IMR-90 (cell line): ENCODE measurements around the gene RELL1. TPM values are rescaled to one million over a fixed set of nuclear protein-coding genes. Genes with fewer than 3 reads are reported as not detected.

ENCODE experiments used
- ATAC-seq: fragments of 200-7000 bp; cut with Tn5 transposase; 2 replicates; pipeline ENCODE4 v1.9.1; 2020; ENCODE audit warnings: low read depth, mild to moderate bottlenecking, moderate library complexity
- BruUV-seq: library from RNA; stranded (reverse); fragments of 400-500 nt; replicated peaks from 2 replicates; lab custom pipeline; 2021; lab: Mats Ljungman, UMichigan
- CTCF ChIA-PET: fragments of 300-600 bp; formaldehyde crosslinking; extraction: SDS; loops from one replicate; lab custom pipeline; 2021; ENCODE audit warnings: antibody characterized with exemption; lab: Yijun Ruan, JAX
- POLR2A ChIA-PET: fragments of 300-600 bp; sonication (Branson Sonifier 250); formaldehyde crosslinking; loops from one replicate; lab custom pipeline; 2022; ENCODE audit warnings: antibody characterized with exemption; ENCODE audit not compliant: unreplicated experiment; lab: Charles Lee
- DNase-seq: peaks from one replicate; pipeline ENCODE4 v3.0.0; 2013
- H2AFZ ChIP-seq: replicated peaks from 2 replicates; pipeline ENCODE3; 2013; ENCODE audit warnings: low read length, mild to moderate bottlenecking; ENCODE audit not compliant: poor library complexity
- H2AK5ac ChIP-seq: 2 replicates; pipeline ENCODE4 v1.6.1; 2013; ENCODE audit warnings: low read depth, low read length, inconsistent platforms
- H2AK9ac ChIP-seq: replicated peaks from 2 replicates; pipeline ENCODE3; 2013; ENCODE audit warnings: mild to moderate bottlenecking, low read depth, low read length, moderate library complexity; ENCODE audit not compliant: poor library complexity
- H2BK120ac ChIP-seq: 2 replicates; pipeline ENCODE4 v1.6.1; 2013; ENCODE audit warnings: low read depth, low read length, inconsistent platforms
- H2BK15ac ChIP-seq: 3 replicates; pipeline ENCODE4 v1.6.1; 2013; ENCODE audit warnings: low read depth, low read length, inconsistent platforms
- H2BK20ac ChIP-seq: 2 replicates; pipeline ENCODE4 v1.6.1; 2013; ENCODE audit warnings: low read depth, mild to moderate bottlenecking, inconsistent platforms, low read length, moderate library complexity
- H2BK5ac ChIP-seq: 2 replicates; pipeline ENCODE4 v1.6.1; 2013; ENCODE audit warnings: mild to moderate bottlenecking, low read depth, low read length, inconsistent platforms; ENCODE audit not compliant: poor library complexity, severe bottlenecking
- H3K14ac ChIP-seq: replicated peaks from 2 replicates; pipeline ENCODE4 v1.6.1; 2013; ENCODE audit warnings: low read depth, low read length, inconsistent platforms
- H3K18ac ChIP-seq: 2 replicates; pipeline ENCODE4 v1.6.1; 2013; ENCODE audit warnings: low read depth, low read length, control low read depth
- H3K23ac ChIP-seq: 2 replicates; pipeline ENCODE4 v1.6.1; 2013; ENCODE audit warnings: low read depth, low read length, inconsistent platforms
- H3K27ac ChIP-seq: 2 replicates; pipeline ENCODE4 v1.5.1; 2013; ENCODE audit warnings: mild to moderate bottlenecking, control low read depth, low read length; ENCODE audit not compliant: insufficient read depth
- H3K27me3 ChIP-seq: 2 replicates; pipeline ENCODE4 v1.6.1; 2013; ENCODE audit warnings: low read length; ENCODE audit not compliant: control insufficient read depth, insufficient read depth
- H3K36me3 ChIP-seq: 2 replicates; pipeline ENCODE4 v1.6.1; 2013; ENCODE audit warnings: low read length, mixed read lengths; ENCODE audit not compliant: control insufficient read depth, insufficient read depth
- H3K4ac ChIP-seq: 2 replicates; pipeline ENCODE4 v1.6.1; 2013; ENCODE audit warnings: low read depth, low read length, inconsistent platforms
- H3K4me1 ChIP-seq: 2 replicates; pipeline ENCODE4 v1.6.1; 2013; ENCODE audit warnings: low read length, mixed read lengths; ENCODE audit not compliant: control insufficient read depth, insufficient read depth
- H3K4me2 ChIP-seq: 2 replicates; pipeline ENCODE4 v1.6.1; 2013; ENCODE audit warnings: low read depth, mild to moderate bottlenecking, control low read depth, low read length, moderate library complexity
- H3K4me3 ChIP-seq: 2 replicates; pipeline ENCODE4 v1.5.1; 2013; ENCODE audit warnings: low read depth, mild to moderate bottlenecking, control low read depth, low read length, moderate library complexity; ENCODE audit not compliant: insufficient read depth
- H3K56ac ChIP-seq: 2 replicates; pipeline ENCODE4 v1.6.1; 2013; ENCODE audit warnings: low read length, inconsistent platforms; ENCODE audit not compliant: insufficient read depth; ENCODE audit errors: extremely low read depth
- H3K79me1 ChIP-seq, 2 experiments: 2 replicates each; pipeline ENCODE4 v1.6.1; 2013; ENCODE audit warnings: low read length in 2 of 2, inconsistent platforms in 1 of 2, low read depth in 1 of 2
- H3K9ac ChIP-seq: 2 replicates; pipeline ENCODE4 v1.6.1; 2013; ENCODE audit warnings: low read depth, low read length, control low read depth
- H3K9me1 ChIP-seq: 2 replicates; pipeline ENCODE4 v1.6.1; 2013; ENCODE audit warnings: low read length, inconsistent platforms; ENCODE audit not compliant: insufficient read depth
- H3K9me3 ChIP-seq: 2 replicates; pipeline ENCODE4 v1.6.1; 2013; ENCODE audit warnings: low read length; ENCODE audit not compliant: control insufficient read depth, insufficient read depth
- H4K20me1 ChIP-seq: 2 replicates; pipeline ENCODE4 v1.6.1; 2013; ENCODE audit warnings: low read length, inconsistent platforms; ENCODE audit not compliant: insufficient read depth
- H4K5ac ChIP-seq: 2 replicates; pipeline ENCODE4 v1.6.1; 2013; ENCODE audit warnings: mild to moderate bottlenecking, low read depth, low read length, control low read depth
- H4K8ac ChIP-seq, 2 experiments: 2 replicates each; pipeline ENCODE4 v1.6.1; 2013; ENCODE audit warnings: low read depth in 2 of 2, low read length in 2 of 2, control low read depth in 1 of 2, inconsistent platforms in 1 of 2
- H4K91ac ChIP-seq: 2 replicates; pipeline ENCODE4 v1.6.1; 2013; ENCODE audit warnings: low read depth, low read length, inconsistent platforms; ENCODE audit not compliant: insufficient read depth
- BHLHE40 ChIP-seq: fragments of 150-350 bp; IDR thresholded peaks from 2 replicates; pipeline ENCODE4 v1.6.1; 2016; ENCODE audit warnings: mild to moderate bottlenecking, low read depth, low read length
- CEBPB ChIP-seq: IDR thresholded peaks from 2 replicates; pipeline ENCODE4 v1.6.1; 2012; ENCODE audit warnings: low read depth, low read length, improper control_type of control experiment
- FOS ChIP-seq: fragments of 150-350 bp; IDR thresholded peaks from 2 replicates; pipeline ENCODE4 v1.6.1; 2016; ENCODE audit warnings: low read depth, low read length
- NFE2L2 ChIP-seq: fragments of 150-350 bp; IDR thresholded peaks from 2 replicates; pipeline ENCODE4 v1.6.1; 2016; ENCODE audit warnings: low read depth, mild to moderate bottlenecking, low read length
- RCOR1 ChIP-seq: IDR thresholded peaks from 2 replicates; pipeline ENCODE4 v1.6.1; 2012; ENCODE audit warnings: mild to moderate bottlenecking, low read length, improper control_type of control experiment; ENCODE audit not compliant: insufficient replicate concordance
- RFX5 ChIP-seq: IDR thresholded peaks from 2 replicates; pipeline ENCODE4 v1.8.0; 2012; ENCODE audit warnings: low read depth, mild to moderate bottlenecking, low read length, moderate library complexity
- USF2 ChIP-seq: fragments of 150-350 bp; IDR thresholded peaks from 2 replicates; pipeline ENCODE4 v1.6.1; 2017; ENCODE audit warnings: mild to moderate bottlenecking, antibody characterized with exemption, low read length, low read depth
- WGBS, 2 experiments: methylation state at CpG; one replicate each; pipeline versions ENCODE4 v1.1.5 to v1.1.7; 2013; ENCODE audit warnings: missing lambda C conversion rate in 2 of 2; ENCODE audit not compliant: insufficient read length in 1 of 2; ENCODE audit errors: extremely low coverage in 2 of 2; 5-methylcytosine and 5-hydroxymethylcytosine counted together
- dilution Hi-C: fragments of 300-500 bp; cut with HindIII; formaldehyde crosslinking; loops from one replicate; pipeline ENCODE4 v1.14.3; 2018; ENCODE audit warnings: low sequenced_read_pairs; ENCODE audit not compliant: unreplicated experiment
- in situ Hi-C: fragments of 300-500 bp; cut with MboI; formaldehyde crosslinking; loops from 3 replicates; pipeline ENCODE4 v1.14.3; 2019; ENCODE audit warnings: low sequenced_read_pairs, inconsistent platforms, mixed read lengths
- intact Hi-C: fragments of 100-400 bp; cut with micrococcal nuclease; formaldehyde crosslinking; loops from 2 replicates; pipeline ENCODE4 v1.10.0; 2022
- polyA plus RNA-seq, 3 experiments: library from polyadenylated mRNA; depleted of rRNA; stranded (reverse); fragments of >200 nt; gene quantifications; 2 replicates each; pipeline ENCODE4 v1.2.3, GENCODE V29; 2012; ENCODE audit warnings: low replicate concordance in 1 of 3
- total RNA-seq: library from RNA; depleted of rRNA; stranded (reverse); fragments of >200 nt; gene quantifications from 2 replicates; pipeline ENCODE4 v1.2.3, GENCODE V29; 2012

Gene RELL1
- total and polyA plus RNA-seq, 2 of the 4 experiments (the other 2 are of a cell fraction): 6.8 to 39.6 TPM

GRCh38 chr4:37663552-37663951 lies 22.6 kb downstream of the RELL1 start:
- no peak overlapping the region; the same call in 1 of the 2 replicates for H2AK5ac ChIP-seq
- no peak overlapping the region for H3K27ac ChIP-seq
- no peaks in the 10 kb centered on the region for H4K20me1 ChIP-seq
- no peaks in the 10 kb centered on the region for H3K36me3 ChIP-seq
- CTCF ChIA-PET: no interaction called here
- no peak overlapping the region for H4K91ac ChIP-seq
- H3K4ac ChIP-seq: no peak overlapping the region
- intact Hi-C loops (no loop called here), in situ Hi-C loops (no loop called here), dilution Hi-C loops (no loop called here)
- no TSS peak for BruUV-seq
- H3K9me1 ChIP-seq: peaks cover 22% of the 10 kb centered on the region
- no peak overlapping the region for H3K14ac ChIP-seq
- H2BK20ac ChIP-seq: no peak overlapping the region
- DNase-seq: no peak
- H2AK9ac ChIP-seq: no peak overlapping the region
- H2BK120ac ChIP-seq: peak overlapping the region; percentile 30; the same call in 1 of the 2 replicates
- no peaks in the 10 kb centered on the region for H3K27me3 ChIP-seq
- no peak for ATAC-seq
- no peak overlapping the region for H3K56ac ChIP-seq
- no peak for TF ChIP-seq RCOR1
- no peak for TF ChIP-seq CEBPB
- no peak for TF ChIP-seq RFX5
- no peak for TF ChIP-seq FOS
- TF ChIP-seq NFE2L2: no peak
- TF ChIP-seq USF2: no peak
- no peak for TF ChIP-seq BHLHE40
- H4K8ac ChIP-seq: no peak overlapping the region
- no peak overlapping the region for H3K18ac ChIP-seq
- H3K4me3 ChIP-seq: no peak overlapping the region
- no peak overlapping the region for H4K5ac ChIP-seq
- WGBS, 2 experiments: no CpG with 5 or more reads among the region's 7 CpGs
- no peaks in the 10 kb centered on the region for H3K9me3 ChIP-seq
- peaks cover 25% of the 10 kb centered on the region for H3K4me1 ChIP-seq
- H2BK5ac ChIP-seq: no peak overlapping the region
- POLR2A ChIA-PET: no interaction called here
- no peak overlapping the region for H3K23ac ChIP-seq
- H2AFZ ChIP-seq: no peak overlapping the region
- no peak overlapping the region for H2BK15ac ChIP-seq
- peaks cover 18 to 67% of the 10 kb centered on the region in 2 experiments for H3K79me1 ChIP-seq
- H3K9ac ChIP-seq: no peak overlapping the region
- no peak overlapping the region for H3K4me2 ChIP-seq
